Measurements from ENCODE around the gene EYS.

- TF ChIP-seq GATA3 (IDR thresholded peaks at IDR 0.05; ENCODE audit: low read depth, low read length) (no peak), GATA2 (IDR thresholded peaks at IDR 0.05; ENCODE audit: low read depth, low read length) (no peak)
These were observed 737.9 kb downstream of the EYS start for GRCh38 chr6:64969139-64969538.

Data from SH-SY5Y (cell line).